Activated CD8-positive, alpha-beta memory T cell treated with anti-CD3 and anti-CD28 coated beads, Interleukin-2, amount 50 U/mL, for 1 hour (primary cell): ENCODE measurements around the gene SOX5.
"Not testable (repeated sequence)": the region's sequence is repeated elsewhere in the genome, so short reads cannot be mapped to it uniquely, and the experiment has no call there.

Experiments
- DNase-seq: peaks from one replicate; pipeline ENCODE4 v3.0.0-alpha.2; 2020; ENCODE audit errors: extremely low read depth

The SOX5 gene

DNA sequence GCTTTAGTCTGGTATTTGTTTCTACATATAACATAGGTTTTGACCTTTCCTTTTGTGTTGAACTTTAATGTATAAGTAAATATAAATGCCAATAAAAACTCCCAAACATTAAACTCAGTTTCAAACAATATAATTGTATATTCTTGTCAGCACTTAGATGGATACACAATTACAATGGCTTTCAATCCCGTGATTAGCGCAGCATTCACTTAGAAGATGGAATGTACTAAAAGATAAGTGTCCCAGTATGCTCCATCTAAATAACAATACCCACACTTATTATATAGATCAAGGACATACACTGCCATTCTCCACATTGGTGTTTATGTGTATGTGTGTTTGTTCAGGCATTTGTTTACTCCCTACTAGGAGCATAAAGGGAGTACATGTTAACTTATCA is 193.1 kb downstream of the SOX5 start:
- no peak for DNase-seq

DNA sequence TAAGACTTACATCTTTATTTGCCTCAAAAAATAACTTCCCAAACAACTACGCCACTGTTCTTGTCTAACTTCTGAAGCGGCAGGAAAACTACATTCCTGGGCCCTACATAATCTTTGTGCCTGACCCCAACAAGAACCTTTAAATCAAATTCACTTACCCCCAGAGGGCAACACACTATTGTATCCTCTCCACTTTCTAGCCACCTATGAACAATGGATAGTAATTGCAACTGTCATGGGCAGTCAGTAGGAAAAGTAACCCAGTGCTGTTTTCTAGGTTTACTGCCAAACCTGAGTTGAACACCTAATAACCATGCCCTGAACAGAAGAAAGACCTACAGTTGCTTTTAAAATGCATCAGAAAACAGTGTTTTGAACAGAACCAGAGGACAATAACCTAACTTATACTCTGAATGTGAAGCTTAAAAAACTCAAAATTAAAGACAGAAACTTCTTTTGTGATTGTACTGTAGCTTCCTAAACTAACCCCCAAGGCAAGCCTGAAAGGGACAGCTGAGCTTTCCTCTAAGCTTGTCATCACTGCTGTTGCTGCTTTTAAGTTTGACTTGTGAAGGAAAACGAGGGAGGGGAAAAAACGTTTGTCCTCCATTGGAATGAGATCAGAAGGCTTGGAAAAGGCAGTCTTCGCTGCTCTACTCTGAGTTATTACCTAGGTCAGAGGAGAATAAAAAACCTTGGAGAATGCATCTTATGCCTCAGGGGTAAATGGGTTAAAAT is 195.7 kb downstream of the SOX5 start:
- no peak for DNase-seq

DNA sequence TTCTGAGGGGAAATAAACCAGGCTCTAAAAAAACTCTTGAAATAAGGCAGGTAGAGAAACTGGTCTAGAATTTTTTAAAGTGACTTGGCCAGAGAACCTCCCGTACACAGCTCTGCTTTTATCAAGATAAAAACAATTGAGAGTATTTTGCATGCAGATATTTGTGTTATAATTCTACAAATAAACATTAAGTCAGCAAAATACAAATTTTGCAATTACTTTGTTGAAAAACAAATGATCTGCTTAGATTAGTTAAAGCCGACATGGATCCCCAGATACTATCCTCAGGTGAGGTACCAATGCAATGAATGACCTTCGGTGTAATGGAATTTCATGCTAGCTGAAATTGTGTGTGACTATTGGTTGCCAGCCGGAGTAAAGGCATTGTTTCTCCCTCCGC is 197.2 kb downstream of the SOX5 start:
- no peak for DNase-seq

DNA sequence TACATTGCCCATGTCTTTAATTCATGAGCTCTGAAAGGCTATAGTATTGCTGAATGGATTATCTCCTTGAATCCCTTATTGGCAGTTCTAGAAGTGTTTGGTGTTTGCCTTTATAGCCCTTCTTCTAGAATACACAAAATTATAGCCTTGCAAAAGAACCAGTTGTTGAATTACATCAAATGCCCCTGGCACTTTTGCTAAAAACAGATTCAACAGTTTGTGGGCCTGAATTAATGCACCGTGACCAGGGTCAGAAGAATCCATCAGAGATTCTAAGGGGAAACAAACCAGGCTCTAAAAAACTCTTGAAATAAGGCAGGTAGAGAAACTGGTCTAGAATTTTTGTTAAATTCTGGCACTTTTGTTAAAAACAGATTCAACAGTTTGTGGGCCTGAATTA is 197.8 kb downstream of the SOX5 start:
- no peak for DNase-seq

GRCh38 chr12:23750923-23751322 is 198.5 kb downstream of the SOX5 start:
- DNase-seq: no peak

DNA sequence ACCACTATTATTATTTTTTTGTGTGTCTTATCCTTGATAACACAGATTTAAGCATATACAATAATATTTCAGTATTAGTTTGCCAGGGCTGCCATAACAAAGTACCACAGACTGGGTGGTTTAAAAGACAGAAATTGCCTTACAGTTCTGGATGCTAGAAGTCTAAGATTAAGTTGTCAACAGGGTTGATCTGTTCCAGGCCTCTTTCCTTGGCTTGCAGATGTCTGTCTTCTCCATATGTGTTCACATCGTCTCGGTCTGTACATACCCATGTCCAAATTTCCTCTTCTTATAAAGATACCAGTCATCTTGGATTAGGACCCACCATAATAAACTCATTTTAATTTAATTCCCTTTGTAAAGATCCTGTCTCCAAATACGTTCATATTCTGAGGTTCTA is 204.8 kb downstream of the SOX5 start:
- DNase-seq: no peak

GRCh38 chr12:23742574-23742973 is 206.9 kb downstream of the SOX5 start:
- no peak for DNase-seq

DNA sequence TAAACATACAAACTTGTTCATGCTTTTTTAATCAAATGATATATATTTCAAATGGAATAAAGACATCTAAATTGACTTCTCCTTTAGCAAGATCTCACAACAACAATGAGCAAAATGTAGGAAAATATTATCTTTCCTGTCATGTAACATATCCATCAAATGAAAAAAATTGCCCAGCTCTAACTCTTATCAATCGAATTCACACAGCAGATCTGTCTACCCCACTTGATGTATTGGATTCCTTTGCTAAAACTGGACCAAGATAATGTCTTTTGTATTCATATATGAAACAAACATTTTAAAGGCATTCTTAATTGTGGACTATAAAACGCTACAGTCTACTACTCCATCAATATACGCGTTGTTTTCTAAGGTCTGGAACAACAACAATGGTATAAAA is 218.0 kb downstream of the SOX5 start:
- DNase-seq: no peak

DNA sequence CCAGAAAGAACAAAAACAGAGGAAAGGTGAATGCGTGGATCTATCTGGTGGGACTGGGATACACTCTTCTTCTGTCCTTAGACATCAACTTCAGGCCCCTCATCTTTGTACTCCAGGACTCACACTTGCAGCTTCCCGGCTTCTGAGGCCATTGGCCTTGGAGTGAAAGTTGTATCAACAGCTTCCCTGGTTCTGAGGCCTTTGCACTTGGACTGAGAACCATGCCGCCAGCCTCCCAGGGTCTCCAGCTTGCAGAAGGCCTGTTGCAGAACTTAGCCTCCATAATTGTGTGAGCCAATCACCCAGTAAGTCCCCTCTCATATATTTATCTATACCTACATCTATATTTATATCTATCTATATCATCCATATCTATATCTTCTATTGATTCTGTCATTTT is 218.4 kb downstream of the SOX5 start:
- DNase-seq: no peak

DNA sequence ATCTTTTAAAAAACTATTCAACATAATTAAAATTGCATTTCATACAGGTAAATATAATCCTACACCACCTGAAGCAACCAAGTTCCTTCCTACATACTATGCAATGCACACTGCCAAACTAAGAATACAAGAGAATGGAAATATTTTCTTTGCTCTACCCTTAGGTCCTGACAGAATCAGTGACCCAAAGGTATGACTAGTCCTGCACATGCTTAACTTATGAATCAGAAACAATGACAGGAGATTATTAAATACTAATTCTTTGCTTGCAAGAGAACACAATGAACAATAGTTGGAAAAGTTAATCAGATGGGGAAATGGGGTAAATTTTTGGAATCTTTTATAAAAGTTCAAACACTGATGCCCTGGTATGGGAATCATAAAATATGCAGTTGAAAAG is 220.1 kb downstream of the SOX5 start:
- no peak for DNase-seq

DNA sequence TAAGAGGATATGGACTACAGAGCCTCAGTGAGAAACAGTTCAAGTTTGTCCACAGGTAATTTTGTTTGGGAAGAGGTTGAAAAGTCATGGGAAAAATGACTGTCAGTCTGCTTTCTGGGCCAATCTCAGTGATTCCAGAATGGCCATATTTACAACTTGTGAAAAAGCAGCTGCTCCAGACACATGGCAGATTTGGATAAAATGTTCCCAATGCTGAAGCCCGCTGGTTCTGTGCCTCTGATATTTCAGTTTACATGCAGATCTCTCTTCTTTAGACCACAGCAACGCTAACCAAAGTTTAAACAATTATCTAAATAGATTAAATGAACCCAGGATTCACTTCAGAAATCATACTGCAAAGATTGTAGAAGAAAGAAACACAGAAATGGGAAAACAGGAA is 222.8 kb downstream of the SOX5 start:
- DNase-seq: no peak

- DNase-seq: no peak
Measured at GRCh38 chr12:23722655-23723054, 226.8 kb downstream of the SOX5 start.

DNA sequence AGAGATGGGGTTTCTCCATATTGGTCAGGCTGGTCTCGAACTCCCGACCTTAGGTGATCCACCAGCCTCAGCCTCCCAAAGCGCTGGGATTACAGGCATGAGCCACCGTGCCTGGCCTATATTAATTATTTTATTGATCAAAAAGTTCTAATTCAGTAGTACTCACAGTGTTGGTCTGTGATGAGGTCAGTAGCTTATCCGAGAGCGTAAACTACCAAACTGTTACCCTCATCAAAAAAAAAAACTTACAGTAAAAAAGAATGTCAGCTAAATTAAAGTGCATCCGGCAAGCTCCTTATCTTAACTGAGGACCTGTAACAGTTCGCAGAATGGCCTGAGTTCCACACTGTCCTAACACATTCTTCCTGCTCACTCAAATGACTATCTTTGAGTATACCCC is 228.2 kb downstream of the SOX5 start:
- DNase-seq: no peak

DNA sequence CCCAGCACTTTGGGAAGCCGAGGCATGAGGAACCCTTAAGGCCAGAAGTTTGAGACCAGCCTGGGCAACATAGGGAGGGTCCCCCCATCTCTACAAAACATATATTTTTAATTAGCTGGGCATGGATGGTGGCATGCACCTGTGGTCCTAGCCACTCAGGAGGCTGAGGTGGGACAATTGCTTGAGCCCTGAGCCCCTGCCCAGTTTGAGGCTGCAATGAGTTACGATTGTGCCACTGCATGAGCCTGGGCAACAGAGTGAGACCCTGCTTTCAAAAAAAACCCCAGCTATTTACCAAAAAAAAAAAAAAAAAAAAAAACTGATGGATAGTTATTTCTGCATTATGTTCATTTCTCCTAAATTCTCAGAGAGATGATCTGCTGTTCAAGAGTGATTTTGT is 230.0 kb downstream of the SOX5 start:
- no peak for DNase-seq

DNA sequence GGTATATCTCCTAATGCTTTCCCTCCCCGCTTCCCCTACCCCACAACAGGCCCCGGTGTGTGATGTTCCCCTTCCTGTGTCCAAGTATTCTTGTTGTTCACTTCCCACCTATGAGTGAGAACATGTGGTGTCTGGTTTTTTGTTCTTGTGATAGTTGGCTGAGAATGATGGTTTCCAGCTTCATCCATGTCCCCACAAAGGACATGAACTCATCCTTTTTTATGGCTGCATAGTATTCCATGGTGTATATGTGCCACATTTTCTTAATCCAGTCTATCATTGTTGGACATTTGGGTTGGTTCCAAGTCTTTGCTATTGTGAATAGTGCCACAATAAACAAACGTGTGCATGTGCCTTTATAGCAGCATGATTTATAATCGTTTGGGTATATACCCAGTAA is 239.1 kb downstream of the SOX5 start:
- not testable (repeated sequence) for DNase-seq

DNA sequence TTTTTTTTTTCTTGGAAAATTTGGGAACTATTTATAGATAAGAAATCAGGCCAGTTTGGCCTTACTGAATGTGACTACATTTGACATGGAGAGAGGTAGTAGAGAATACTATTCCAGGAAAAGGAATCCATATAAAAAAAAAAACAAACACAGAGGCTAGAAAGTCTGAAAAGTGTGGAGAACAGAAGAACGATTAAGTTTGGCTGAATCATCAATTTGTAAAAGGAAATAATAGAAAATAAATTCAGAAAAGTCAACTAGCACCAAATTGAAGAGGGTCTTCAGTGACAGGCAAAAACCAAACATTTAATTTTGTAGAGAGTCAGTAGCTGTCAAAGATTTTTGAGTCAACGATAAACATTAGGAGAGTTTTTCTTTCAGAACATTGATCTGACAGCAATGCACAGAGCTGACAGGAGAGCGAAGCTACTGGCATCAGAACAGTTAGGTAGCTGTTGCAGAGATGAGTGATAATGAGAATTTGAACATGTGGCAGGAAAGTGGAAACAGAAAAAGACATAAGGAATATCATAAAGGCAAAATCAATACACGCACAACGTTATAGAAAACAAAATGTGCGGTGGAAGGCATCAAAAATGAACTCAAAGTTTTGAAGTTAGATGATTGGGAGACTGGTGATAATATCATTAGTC is 241.2 kb downstream of the SOX5 start:
- no peak for DNase-seq

DNA sequence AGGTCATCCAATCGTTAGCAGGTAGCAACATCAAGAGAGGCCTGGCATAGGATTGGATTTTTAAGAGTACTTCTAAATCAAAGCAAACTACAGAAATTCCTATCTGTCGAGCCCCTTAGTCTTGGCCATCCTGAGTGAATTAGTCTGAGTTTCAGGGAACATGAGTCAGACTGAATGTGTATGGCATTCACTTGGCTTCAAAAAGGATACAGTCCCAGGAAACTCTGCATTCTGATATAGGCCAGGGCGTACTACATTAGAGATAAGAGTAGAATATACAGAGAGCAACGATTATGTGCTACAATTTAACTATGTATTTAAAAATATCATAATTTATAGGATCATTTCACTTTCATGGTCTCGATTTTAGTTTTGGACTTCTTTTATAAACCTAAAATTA is 242.2 kb downstream of the SOX5 start:
- DNase-seq: no peak

DNA sequence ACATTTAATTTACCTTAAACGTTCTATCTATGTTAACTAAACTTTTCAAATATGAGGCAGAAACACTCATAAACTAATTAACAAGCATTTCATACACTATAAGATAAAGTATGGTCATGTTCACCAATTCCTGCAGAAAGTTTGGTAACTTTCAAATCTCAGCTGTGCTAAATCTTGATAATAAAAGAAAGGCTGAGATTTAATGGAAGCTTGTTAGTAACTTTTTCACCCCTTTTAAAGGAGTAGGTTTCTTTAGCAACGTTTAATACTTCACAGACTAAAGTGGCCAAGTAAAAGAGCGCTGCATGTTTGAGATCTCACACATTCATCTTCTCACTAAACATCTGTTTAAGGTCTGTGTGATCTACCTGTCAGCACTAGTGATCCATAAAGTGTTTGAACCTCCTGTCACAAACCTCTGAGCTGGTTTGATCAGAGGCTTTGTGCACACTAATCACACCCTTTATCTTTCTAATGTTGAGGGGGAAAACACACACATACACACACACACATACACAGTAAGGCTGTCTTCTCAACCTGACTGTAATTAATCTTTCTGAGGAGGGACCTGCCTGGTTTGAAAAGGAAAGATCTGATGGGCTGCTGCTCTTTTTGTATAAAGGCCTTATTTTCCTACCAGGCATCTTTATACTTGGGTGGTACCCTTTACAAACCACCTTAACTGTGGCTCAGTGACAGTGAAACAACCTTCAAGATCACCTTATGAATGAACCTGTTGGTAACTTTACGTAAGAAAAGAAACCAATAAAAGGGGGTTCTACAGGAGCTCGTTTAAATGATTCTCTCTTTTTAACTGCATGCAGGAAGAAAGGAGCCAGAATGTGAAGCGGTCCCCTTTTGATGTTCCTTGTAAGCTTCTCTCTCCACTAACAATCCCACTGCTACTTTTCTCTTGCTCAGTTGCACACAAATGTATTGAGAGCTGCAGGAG is 244.2 kb downstream of the SOX5 start:
- DNase-seq: no peak

DNA sequence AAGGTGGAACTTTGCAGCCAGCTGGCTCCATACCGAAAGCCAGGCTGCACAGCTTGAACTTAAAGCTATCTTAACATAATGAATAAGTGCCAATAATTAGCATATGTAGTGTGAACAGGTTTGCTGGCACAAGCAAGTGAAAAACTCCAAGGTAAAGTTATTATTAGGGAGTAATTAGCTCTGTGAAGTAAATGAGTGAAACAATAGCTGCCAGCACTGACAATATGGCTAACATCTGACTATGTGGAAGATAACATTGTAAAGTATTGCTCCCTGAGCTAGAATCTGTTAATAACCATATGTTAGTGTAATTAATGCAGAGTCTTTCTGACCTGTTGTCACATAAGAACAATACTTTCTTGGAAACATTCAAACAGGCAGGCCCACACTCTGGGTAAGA is 246.4 kb downstream of the SOX5 start:
- DNase-seq: no peak

DNA sequence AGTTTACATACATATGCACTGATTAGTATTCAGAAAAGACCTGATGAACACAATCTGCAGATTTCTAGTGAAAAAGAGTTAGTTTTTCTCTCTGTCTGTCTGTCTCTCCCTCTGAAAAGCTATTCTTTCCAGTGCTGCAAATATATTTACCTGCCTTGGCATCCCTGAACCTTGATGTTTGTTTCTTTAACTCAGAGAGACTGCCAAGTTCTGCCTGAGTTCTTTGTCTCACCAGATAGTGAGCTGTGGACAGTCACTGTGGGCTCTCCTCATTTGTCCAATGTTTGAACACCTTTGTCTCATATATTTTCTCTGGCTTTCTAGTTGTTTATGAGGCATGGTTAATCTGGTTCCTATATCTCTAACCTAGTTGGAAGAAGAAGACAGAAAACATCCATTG is 250.4 kb downstream of the SOX5 start:
- DNase-seq: no peak

GRCh38 chr12:23694920-23695319 is 254.6 kb downstream of the SOX5 start:
- no peak for DNase-seq

GRCh38 chr12:23694307-23694706 is 255.2 kb downstream of the SOX5 start:
- DNase-seq: no peak

DNA sequence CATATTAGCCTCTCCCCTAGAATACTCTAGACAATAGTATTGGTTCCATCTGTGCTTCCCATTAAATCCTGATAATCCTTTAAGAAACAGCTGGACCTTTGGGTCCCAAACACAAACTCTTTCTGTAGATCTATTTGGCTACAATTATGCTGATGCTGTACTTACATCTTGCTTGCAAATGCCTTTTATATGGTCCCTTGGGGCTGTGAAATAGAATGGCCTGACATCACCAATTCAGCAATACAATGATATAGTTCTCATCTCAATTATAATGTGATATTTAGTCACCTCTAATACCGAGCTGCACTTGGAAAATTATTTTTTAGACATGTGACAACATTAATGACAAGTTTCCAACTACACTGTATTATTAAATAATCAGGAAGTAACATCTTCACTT is 261.5 kb downstream of the SOX5 start:
- DNase-seq: no peak
